Diencephalon (tissue), 1 donor: ENCODE measurements around the gene TBX22. TPM values are rescaled to one million over a fixed set of nuclear protein-coding genes. Genes with fewer than 3 reads are reported as not detected.

Experiments
- total RNA-seq: library from RNA; depleted of rRNA; stranded (reverse); fragments of >200 nt; gene quantifications from one replicate; pipeline ENCODE4 v1.2.3, GENCODE V29; 2014

Gene TBX22, protein sequence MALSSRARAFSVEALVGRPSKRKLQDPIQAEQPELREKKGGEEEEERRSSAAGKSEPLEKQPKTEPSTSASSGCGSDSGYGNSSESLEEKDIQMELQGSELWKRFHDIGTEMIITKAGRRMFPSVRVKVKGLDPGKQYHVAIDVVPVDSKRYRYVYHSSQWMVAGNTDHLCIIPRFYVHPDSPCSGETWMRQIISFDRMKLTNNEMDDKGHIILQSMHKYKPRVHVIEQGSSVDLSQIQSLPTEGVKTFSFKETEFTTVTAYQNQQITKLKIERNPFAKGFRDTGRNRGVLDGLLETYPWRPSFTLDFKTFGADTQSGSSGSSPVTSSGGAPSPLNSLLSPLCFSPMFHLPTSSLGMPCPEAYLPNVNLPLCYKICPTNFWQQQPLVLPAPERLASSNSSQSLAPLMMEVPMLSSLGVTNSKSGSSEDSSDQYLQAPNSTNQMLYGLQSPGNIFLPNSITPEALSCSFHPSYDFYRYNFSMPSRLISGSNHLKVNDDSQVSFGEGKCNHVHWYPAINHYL
- 0.23 TPM for total RNA-seq

GRCh38 chrX:80014141-80014940 is at the start of gene TBX22:
TSS of gene TBX22 (plus strand) at chrX:80014753. CDS start at chrX:80022270, 7,517 bp downstream.

